ENCODE results near the gene VILL. TPM values are rescaled to one million over a fixed set of nuclear protein-coding genes. Genes with fewer than 3 reads are reported as not detected.

Gene VILL
- total RNA-seq, 1 experiment from 2014 or later: 1.2 TPM

DNA sequence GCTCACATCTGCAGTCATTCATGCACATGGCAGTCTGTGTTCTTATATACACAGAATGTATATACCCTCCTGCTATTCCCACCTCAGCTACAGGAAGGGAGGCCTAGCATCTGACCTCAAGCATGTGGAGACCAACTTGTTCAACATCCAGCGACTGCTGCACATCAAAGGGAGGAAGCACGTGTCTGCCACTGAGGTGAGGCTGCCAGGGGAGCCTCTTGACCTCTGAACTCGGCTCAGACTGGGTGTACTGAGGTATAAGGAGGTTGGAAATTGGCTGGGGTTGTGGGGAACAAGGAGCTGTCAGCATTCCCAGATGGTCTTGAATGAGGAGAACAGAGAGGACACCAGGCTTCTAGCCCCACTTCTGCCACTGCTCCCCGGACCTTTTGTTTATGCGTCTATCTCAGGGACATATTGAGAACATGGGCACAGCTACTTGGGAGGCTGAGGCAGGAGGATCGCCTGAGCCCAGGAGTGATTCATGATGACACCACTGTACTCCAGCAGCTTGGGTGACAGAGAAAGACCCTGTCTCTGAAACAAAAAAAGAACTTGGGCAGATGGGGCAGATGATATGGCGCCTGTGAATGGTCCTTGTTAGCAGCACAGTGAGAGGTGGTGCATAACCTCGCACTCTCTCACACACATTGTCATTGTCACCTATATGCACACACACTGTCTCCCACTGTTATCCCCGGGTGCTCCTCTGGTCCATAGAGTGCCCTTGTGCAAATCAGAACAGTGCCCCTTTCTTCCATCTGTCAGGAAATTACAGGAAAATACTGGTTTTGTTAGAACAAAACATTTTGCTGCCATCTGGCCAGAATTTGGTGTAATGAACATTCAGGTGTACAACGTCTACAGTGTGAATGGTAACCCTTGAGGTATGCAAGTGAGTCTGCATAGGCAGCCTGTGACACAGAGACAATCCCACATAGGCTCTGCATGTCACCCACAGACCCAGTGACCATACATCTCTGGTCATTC lies 5.4 kb downstream of the VILL start:
- peaks cover 11 to 41% of the 10 kb centered on the region in 2 experiments for H3K4me1 ChIP-seq (ENCODE audit: control insufficient read depth in 1 of 2, insufficient read depth in 2 of 2, low read length in 2 of 2)
- H3K9me3 ChIP-seq (ENCODE audit: control insufficient read depth in 1 of 2, insufficient read depth in 1 of 2, low read depth in 1 of 2, low read length in 2 of 2): no peaks in the 10 kb centered on the region
- no peaks in the 10 kb centered on the region for H3K79me2 ChIP-seq (ENCODE audit: insufficient read depth, low read length)
- RAD21 ChIA-PET (ENCODE audit: low non-redundant PET in 1 of 2, low total read pairs in 2 of 2, uncharacterized antibody in 2 of 2, unreplicated experiment in 2 of 2): interaction anchor here in 1 of 2 experiments (1.1 kb wide), 1 partner anchor 141 kb away, joined by 6 read pairs; no protein-coding TSS in a partner anchor
- no peak overlapping the region for H3K27ac ChIP-seq (ENCODE audit: low read depth, low read length)
- no peaks in the 10 kb centered on the region for H3K36me3 ChIP-seq (ENCODE audit: control insufficient read depth in 1 of 2, insufficient read depth in 2 of 2, low read length in 2 of 2)
- no peak overlapping the region for H3K9ac ChIP-seq (ENCODE audit: low read length)
- POLR2A ChIA-PET: interaction anchor here (1.0 kb wide), 1 partner anchor 27 kb away, joined by 3 read pairs; no protein-coding TSS in a partner anchor
- no peak for DNase-seq (ENCODE audit: low read depth, low spot score)
- H2AFZ ChIP-seq (ENCODE audit: low read depth, low read length, poor library complexity, severe bottlenecking): peak overlapping the region; percentile 77
- H3K27me3 ChIP-seq (ENCODE audit: insufficient read depth, low read length): no peaks in the 10 kb centered on the region
- no TSS peak for BruUV-seq (replicated peaks)
- H4K20me1 ChIP-seq (ENCODE audit: insufficient read depth): no peaks in the 10 kb centered on the region
- no peaks in the 10 kb centered on the region for H3K9me2 ChIP-seq (ENCODE audit: insufficient read depth)
- intact Hi-C loops (cut with micrococcal nuclease): loop anchor here (1.0 kb wide), 1 partner anchor 22 kb away; no protein-coding TSS in a partner anchor
- TF ChIP-seq ZBTB33 (IDR thresholded peaks at IDR 0.05; ENCODE audit: extremely low read depth, insufficient replicate concordance, low read length) (no peak), ZFX (IDR thresholded peaks at IDR 0.05) (no peak), ELF1 (IDR thresholded peaks at IDR 0.05; ENCODE audit: borderline replicate concordance, low read depth) (no peak), EZH2phosphoT487 (IDR thresholded peaks at IDR 0.05; ENCODE audit: borderline replicate concordance) (no peak), EGR1 (IDR thresholded peaks at IDR 0.05; ENCODE audit: low read depth) (no peak), POLR2A (IDR thresholded peaks at IDR 0.05; ENCODE audit: borderline replicate concordance, extremely low read depth, insufficient read depth, insufficient read length) (no peak), RAD21 (IDR thresholded peaks at IDR 0.05; ENCODE audit: low read depth) (no peak), SP1 (IDR thresholded peaks at IDR 0.05; ENCODE audit: low read depth) (no peak), YY1 (IDR thresholded peaks at IDR 0.05; ENCODE audit: extremely low read depth, insufficient replicate concordance, low read depth, low read length) (no peak), CBX3 (IDR thresholded peaks at IDR 0.05; ENCODE audit: low read depth) (no peak), TCF7L2 (IDR thresholded peaks at IDR 0.05; ENCODE audit: borderline replicate concordance, extremely low read depth, insufficient read depth, insufficient read length) (no peak)
- TF ChIP-seq, protein P1, sequence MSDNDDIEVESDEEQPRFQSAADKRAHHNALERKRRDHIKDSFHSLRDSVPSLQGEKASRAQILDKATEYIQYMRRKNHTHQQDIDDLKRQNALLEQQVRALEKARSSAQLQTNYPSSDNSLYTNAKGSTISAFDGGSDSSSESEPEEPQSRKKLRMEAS (IDR thresholded peaks at IDR 0.05): no peak
- H3K4me2 ChIP-seq (ENCODE audit: low read length): no peak overlapping the region; the same call in 1 of the 2 replicates
- H3K4me3 ChIP-seq (replicated peaks in 1 of 2; ENCODE audit: low read depth in 1 of 2, low read length in 2 of 2): no peak overlapping the region
- CTCF ChIA-PET: interaction anchor here (0.6 to 1.6 kb wide), 16 partner anchors 9 to 302 kb away, joined by 3 to 24 read pairs (median 4); no protein-coding TSS in a partner anchor
- no peak for ATAC-seq
